IPS-NIHi11 (cell line): Measurements from ENCODE around the gene PTPDC1.
"Not testable (repeated sequence)": the region's sequence is repeated elsewhere in the genome, so short reads cannot be mapped to it uniquely, and the experiment has no call there.

ENCODE experiments used
- DNase-seq: peaks from one replicate; pipeline ENCODE4 v3.0.0; 2012; ENCODE audit warnings: mixed read lengths, low spot score

PTPDC1 gene

GRCh38 chr9:94094219-94095145, 10.2 kb downstream of the PTPDC1 start:
- not testable (repeated sequence) for DNase-seq

- DNase-seq, result no peak
Observed at GRCh38 chr9:94096819-94097577, 12.7 kb downstream of the PTPDC1 start.

GRCh38 chr9:94097788-94098414, 13.6 kb downstream of the PTPDC1 start:
- DNase-seq, result no peak

DNA sequence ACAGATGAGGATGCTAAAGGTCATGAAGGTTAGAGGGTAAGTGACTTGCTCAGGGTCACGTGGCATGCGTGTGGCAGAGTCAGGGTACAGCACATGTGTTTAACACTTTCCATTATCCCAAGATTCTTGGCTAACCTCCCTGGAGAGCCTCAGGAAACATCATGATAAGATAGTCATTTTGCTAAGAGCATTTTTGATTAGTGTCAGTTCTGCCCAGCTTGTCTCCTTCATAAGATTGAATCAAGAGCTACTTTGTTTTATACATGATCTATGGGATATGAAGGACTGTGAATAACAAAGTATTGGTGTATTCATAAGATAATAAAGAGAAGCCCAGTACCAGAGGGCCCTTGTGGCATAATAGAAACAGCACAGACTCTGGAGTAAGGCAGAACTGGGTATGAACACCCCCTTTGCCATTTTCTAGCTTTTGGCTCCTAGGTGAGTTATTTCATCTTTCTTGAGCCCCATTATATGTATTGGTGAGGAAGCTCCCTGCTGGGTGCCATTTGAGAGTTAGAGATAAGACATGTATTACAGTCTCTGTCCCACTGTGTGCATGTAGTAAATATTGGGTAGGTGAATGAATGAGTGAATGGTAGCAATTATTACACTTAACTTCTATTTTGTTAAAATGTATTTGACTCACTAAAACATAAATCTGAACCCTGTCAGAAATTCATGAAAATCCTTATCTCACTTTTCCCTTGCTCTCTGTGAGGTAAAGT, 16.1 kb downstream of the PTPDC1 start:
- DNase-seq, result no peak

DNA sequence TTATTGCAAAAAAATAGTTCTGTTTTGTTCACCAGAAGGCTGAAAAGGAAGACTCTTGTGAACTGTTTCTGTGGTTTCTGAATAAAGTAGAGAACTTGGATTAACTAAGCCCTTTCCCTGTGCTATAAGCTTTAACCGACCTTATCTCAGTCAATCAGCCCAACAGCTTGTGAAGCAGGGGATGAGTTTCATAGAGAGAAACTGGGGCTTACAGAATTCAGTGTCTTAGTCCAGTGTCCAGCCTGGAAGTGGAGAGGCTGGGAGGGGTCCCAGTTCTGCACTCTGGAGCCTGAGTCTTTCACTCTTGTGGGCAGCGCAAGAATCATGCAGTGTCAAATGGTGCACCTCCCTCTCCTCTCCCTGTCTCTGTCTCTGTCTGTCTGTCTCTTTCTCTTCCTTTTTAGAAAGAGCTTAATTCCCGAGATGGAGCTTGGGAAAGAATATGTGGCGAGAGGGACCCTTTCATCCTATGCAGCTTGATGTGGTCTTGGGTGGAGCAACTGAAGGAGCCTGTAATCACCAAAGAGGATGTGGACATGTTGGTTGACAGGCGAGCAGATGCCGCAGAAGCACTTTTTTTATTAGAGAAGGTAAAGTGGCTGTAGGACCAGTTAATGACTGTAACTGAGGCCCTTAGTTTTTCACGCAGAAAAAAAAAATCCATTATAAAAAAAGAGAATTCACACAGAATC, 17.0 kb downstream of the PTPDC1 start:
- DNase-seq, result no peak

GRCh38 chr9:94108584-94108983, 24.3 kb downstream of the PTPDC1 start:
- DNase-seq, result no peak

DNA sequence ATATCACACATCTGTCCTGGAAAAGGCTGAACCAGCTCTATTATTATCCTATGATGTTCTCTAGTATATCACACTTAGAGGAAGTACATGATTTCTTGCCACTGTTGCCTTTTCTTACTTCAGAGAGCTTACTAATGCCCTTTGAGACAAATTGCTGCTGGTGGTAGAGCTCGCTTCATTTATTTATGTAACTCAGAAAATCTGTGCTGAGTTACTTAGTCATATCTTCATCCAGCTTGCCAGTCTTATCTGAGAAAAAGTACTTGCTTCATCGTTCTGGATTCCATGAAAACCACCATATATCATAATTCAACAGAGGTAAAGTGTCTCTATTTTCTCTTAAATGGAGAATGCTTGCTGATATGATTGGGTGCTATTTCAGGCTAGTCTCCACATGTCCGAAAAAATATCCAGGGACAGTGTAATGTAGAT, 26.6 kb downstream of the PTPDC1 start:
- no peak for DNase-seq

DNA sequence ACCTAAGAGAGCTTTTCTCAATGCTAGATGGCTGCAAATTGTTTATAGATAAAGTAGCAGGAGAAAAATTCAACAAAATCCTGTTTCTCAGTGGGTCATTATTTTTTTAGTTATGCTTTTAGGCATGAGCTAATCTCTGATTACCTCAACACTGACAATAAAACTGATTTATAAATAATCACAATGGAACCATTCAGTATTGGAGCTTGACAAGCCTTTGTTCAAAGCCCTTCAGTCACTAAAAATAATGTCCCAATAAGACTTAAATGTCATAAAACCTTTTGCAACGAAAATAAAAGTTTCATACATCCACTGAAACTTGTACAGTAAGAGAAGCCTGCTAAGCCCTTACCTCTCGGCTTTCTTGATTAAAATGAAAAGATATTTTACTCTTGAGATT, 27.2 kb downstream of the PTPDC1 start:
- DNase-seq, result no peak

- DNase-seq, result no peak
Observed at GRCh38 chr9:94112716-94113465, 28.6 kb downstream of the PTPDC1 start.

DNA sequence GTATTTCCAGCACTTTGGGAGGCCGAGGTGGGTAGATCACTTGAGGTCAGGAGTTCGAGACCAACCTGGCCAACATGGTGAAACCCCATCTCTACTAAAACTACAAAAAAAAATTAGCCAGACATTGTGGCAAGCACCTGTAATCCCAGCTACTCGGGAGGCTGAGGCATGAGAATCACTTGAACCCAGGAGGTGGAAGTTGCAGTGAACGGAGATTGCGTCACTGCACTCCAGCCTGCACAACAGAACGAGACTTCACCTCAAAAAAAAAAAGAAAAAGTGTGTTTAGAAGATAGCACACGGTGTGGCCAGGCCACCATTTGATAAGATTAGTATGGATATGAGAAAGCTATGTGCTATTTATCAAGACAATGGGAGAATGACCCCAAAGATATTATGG, 35.8 kb downstream of the PTPDC1 start:
- DNase-seq, result not testable (repeated sequence)

- DNase-seq, result no peak
Observed at GRCh38 chr9:94120854-94121376, 36.7 kb downstream of the PTPDC1 start.

- no peak for DNase-seq
Observed at GRCh38 chr9:94126844-94127243, 42.6 kb downstream of the PTPDC1 start.

- no peak for DNase-seq
Observed at GRCh38 chr9:94127806-94128205, 43.5 kb downstream of the PTPDC1 start.

- no peak for DNase-seq
Observed at GRCh38 chr9:94128580-94128979, 44.3 kb downstream of the PTPDC1 start.

GRCh38 chr9:94134629-94135028, 50.4 kb downstream of the PTPDC1 start:
- DNase-seq, result no peak

- DNase-seq, result no peak
Observed at GRCh38 chr9:94135222-94135621, 51.0 kb downstream of the PTPDC1 start.

- peak; percentile 41 for DNase-seq
Observed at GRCh38 chr9:94139672-94140417, 55.6 kb downstream of the PTPDC1 start.

DNA sequence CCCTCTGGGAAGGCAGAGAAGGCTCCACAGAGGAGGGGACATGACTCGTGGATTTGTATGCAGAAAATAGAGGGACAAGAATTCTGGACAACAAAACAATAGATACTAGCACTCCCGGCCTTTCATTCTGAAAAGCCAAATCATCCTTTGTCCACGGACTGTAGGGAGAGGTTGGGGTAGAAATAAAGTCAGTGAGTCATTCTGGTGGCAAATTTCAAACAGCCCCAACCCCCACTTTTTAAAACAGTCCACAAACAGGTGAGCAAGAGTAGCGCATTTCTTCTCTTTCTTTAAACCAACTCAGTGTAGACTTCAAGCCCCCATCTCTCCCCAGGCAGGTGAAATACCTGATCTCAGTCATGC, 56.1 kb downstream of the PTPDC1 start:
- DNase-seq, result no peak
